Astrocyte (in vitro differentiated cells and primary cell): ENCODE results near the gene MT4. TPM values are rescaled to one million over a fixed set of nuclear protein-coding genes. Genes with fewer than 3 reads are reported as not detected.
A peak's percentile ranks its signal among the peaks of the same experiment; 100 is the strongest.

Experiments
- DNase-seq: peaks from one replicate; pipeline ENCODE4 v3.0.0-alpha.2; 2010; ENCODE audit warnings: low read depth
- FAIRE-seq: peaks from 2 replicates; lab custom pipeline; 2011; peaks lifted over from hg19 to GRCh38; lab: Jason Lieb, UNC
- H2AFZ ChIP-seq: 2 replicates; pipeline ENCODE4 v1.6.0; 2012; ENCODE audit warnings: low read depth, low read length, inconsistent platforms
- H3K27ac ChIP-seq: 2 replicates; pipeline ENCODE4 v1.5.1; 2011; ENCODE audit warnings: low read depth, low read length, inconsistent platforms
- H3K27me3 ChIP-seq: 2 replicates; pipeline ENCODE4 v1.6.0; 2011; ENCODE audit warnings: low read length, inconsistent platforms; ENCODE audit not compliant: insufficient read depth
- H3K36me3 ChIP-seq: 2 replicates; pipeline ENCODE4 v1.5.1; 2011; ENCODE audit warnings: low read length, inconsistent platforms; ENCODE audit not compliant: insufficient read depth
- H3K4me1 ChIP-seq: 2 replicates; pipeline ENCODE4 v1.5.1; 2011; ENCODE audit warnings: low read length, inconsistent platforms; ENCODE audit not compliant: insufficient read depth
- H3K4me2 ChIP-seq: 2 replicates; pipeline ENCODE4 v1.6.0; 2012; ENCODE audit warnings: low read length, inconsistent platforms
- H3K4me3 ChIP-seq: 2 replicates; pipeline ENCODE4 v1.5.1; 2011; ENCODE audit warnings: low read depth, mild to moderate bottlenecking, low read length, inconsistent platforms; ENCODE audit not compliant: insufficient read depth
- H3K79me2 ChIP-seq: 2 replicates; pipeline ENCODE4 v1.6.0; 2012; ENCODE audit warnings: mild to moderate bottlenecking, low read length, inconsistent platforms; ENCODE audit not compliant: insufficient read depth
- H3K9ac ChIP-seq: 2 replicates; pipeline ENCODE4 v1.6.0; 2012; ENCODE audit warnings: mild to moderate bottlenecking, low read length, inconsistent platforms
- H3K9me3 ChIP-seq: 2 replicates; pipeline ENCODE4 v1.5.1; 2012; ENCODE audit warnings: low read depth, mild to moderate bottlenecking, low read length, inconsistent platforms; ENCODE audit not compliant: insufficient read depth
- H4K20me1 ChIP-seq: 2 replicates; pipeline ENCODE4 v1.6.0; 2012; ENCODE audit warnings: low read length, inconsistent platforms; ENCODE audit not compliant: insufficient read depth
- H3K27ac Mint-ChIP-seq: one replicate; pipeline ENCODE4 v1.8.0; 2021; ENCODE audit warnings: mild to moderate bottlenecking, mixed read lengths; ENCODE audit not compliant: unreplicated experiment
- H3K27me3 Mint-ChIP-seq: one replicate; pipeline ENCODE4 v1.8.0; 2021; ENCODE audit warnings: low read depth, mixed read lengths; ENCODE audit not compliant: unreplicated experiment
- H3K36me3 Mint-ChIP-seq: one replicate; pipeline ENCODE4 v1.8.0; 2021; ENCODE audit warnings: low read depth, mixed read lengths; ENCODE audit not compliant: unreplicated experiment
- H3K4me1 Mint-ChIP-seq: one replicate; pipeline ENCODE4 v1.8.0; 2021; ENCODE audit warnings: low read depth, mixed read lengths; ENCODE audit not compliant: unreplicated experiment
- H3K4me3 Mint-ChIP-seq: one replicate; pipeline ENCODE4 v1.8.0; 2021; ENCODE audit warnings: mild to moderate bottlenecking, moderate library complexity, mixed read lengths; ENCODE audit not compliant: unreplicated experiment
- H3K9me3 Mint-ChIP-seq: one replicate; pipeline ENCODE4 v1.8.0; 2021; ENCODE audit warnings: mild to moderate bottlenecking, mixed read lengths; ENCODE audit not compliant: unreplicated experiment
- EZH2 ChIP-seq: IDR thresholded peaks from 2 replicates; pipeline ENCODE4 v1.6.1; 2012; ENCODE audit warnings: mild to moderate bottlenecking, low read length, inconsistent platforms; ENCODE audit not compliant: insufficient read depth
- total RNA-seq: library from RNA; stranded (reverse); gene quantifications from 2 replicates; pipeline ENCODE4 v1.2.1, GENCODE V29; 2021

Gene MT4
- total RNA-seq, 1 donor from 2014 or later: not detected

DNA sequence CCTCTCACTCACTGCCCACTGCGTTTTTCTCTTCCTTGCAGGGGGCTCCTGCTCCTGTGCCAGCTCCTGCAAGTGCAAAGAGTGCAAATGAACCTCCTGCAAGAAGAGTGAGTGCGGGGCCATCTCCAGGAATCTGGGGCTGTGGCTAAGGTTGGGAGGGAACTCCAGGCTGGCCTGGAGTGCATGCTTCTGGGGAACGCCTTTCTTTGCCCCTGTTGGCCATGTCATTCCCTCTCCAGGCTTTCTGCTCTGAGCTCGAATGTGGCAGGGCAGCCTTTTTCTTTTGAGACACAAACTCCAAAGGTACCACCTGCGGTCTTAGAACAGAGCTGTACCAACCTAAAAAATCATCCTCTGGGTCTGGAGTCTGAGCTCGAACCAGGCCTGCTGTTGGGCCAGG is 53.3 kb downstream of the MT4 start:
- Histone ChIP-seq H3K4me2 (peak overlapping the region; percentile 85), H3K36me3 (no peaks in the 10 kb centered on the region), H2AFZ (no peak overlapping the region), H3K9me3 (no peaks in the 10 kb centered on the region), H3K27ac (no peak overlapping the region), H3K79me2 (peaks cover 2% of the 10 kb centered on the region), H3K9ac (no peak overlapping the region), H3K4me1 (peaks cover 37% of the 10 kb centered on the region), H3K4me3 (no peak overlapping the region), H4K20me1 (no peaks in the 10 kb centered on the region), H3K27me3 (no peaks in the 10 kb centered on the region)
- no peak for FAIRE-seq
- H3K36me3 Mint-ChIP-seq: peaks cover 3% of the 10 kb centered on the region
- H3K4me3 Mint-ChIP-seq: no peak overlapping the region
- no peak for DNase-seq
- no peaks in the 10 kb centered on the region for H3K9me3 Mint-ChIP-seq
- no peak for TF ChIP-seq EZH2
- H3K4me1 Mint-ChIP-seq: peaks cover 4% of the 10 kb centered on the region
- peaks cover 61% of the 10 kb centered on the region for H3K27me3 Mint-ChIP-seq
- no peak overlapping the region for H3K27ac Mint-ChIP-seq

Other genes starting within 250 kb of the MT4 start
- gene AMFR, start 139.5 kb upstream of the MT4 start, total RNA-seq: 86.2 TPM in 2 replicates
- 86.0 and 86.2 TPM in 2 replicates for gene NUDT21, start 113.7 kb upstream of the MT4 start, total RNA-seq
- 102 and 107 TPM in 2 replicates for gene OGFOD1, start 113.5 kb upstream of the MT4 start, total RNA-seq
- 26.6 and 29.0 TPM in 2 replicates for gene BBS2, start 45.0 kb upstream of the MT4 start, total RNA-seq
- gene MT3, start 24.5 kb downstream of the MT4 start, total RNA-seq: not detected in 2 replicates
- gene MT2A, start 43.5 kb downstream of the MT4 start, total RNA-seq: 84.2 and 112 TPM in 2 replicates
- gene MT1E, start 60.7 kb downstream of the MT4 start, total RNA-seq: 10.7 and 11.9 TPM in 2 replicates
- not detected in 2 replicates for gene MT1M, start 67.6 kb downstream of the MT4 start, total RNA-seq
- not detected in 2 replicates for gene MT1A, start 73.6 kb downstream of the MT4 start, total RNA-seq
- gene MT1B, start 86.8 kb downstream of the MT4 start, total RNA-seq: not detected in 2 replicates
- not detected in 2 replicates for gene MT1F, start 92.9 kb downstream of the MT4 start, total RNA-seq
- gene MT1G, start 103.0 kb downstream of the MT4 start, total RNA-seq: 0.87 TPM in 1 of 2 replicates, not detected in the other
- not detected in 2 replicates for gene MT1H, start 104.7 kb downstream of the MT4 start, total RNA-seq
- 7.0 and 9.7 TPM in 2 replicates for gene MT1X, start 117.4 kb downstream of the MT4 start, total RNA-seq
- 89.3 and 94.0 TPM in 2 replicates for gene NUP93, start 165.1 kb downstream of the MT4 start, total RNA-seq